Measurements from ENCODE around the gene RPRM.
"Not testable (repeated sequence)": the region's sequence is repeated elsewhere in the genome, so short reads cannot be mapped to it uniquely, and the experiment has no call there.

The RPRM gene

GRCh38 chr2:153478289-153479261 lies at the start of gene RPRM:
TSS of gene RPRM (minus strand) at chr2:153478762. CDS start at chr2:153478565, 197 bp downstream.
- peak; percentile 19 to 71 for DNase-seq

GRCh38 chr2:153519257-153519875 lies 40.8 kb upstream of the RPRM start:
- DNase-seq = peak; percentile 20 to 43

DNA sequence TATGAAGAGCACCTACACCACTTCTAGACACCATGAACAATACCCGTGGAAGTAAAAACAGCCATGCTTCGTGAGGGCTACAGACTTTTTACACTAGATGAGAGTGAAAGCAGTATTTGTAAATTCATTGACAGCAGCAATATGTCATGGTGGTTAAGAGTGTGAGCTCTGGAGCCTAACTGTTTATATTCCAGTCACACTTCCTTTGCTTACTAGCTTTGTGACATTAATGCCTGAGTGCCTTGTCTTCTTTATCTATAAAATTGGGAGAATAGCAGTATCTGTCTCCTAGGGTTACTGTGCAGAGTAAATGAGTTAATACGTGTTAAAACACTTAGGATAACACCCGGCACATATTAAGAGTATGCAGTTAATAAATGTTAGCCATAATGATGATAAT lies 33.8 kb upstream of the RPRM start:
- no peak for DNase-seq

GRCh38 chr2:153510996-153511395 lies 32.4 kb upstream of the RPRM start:
- no peak for DNase-seq

- DNase-seq = no peak
Observed at GRCh38 chr2:153509133-153509532, 30.6 kb upstream of the RPRM start.

DNA sequence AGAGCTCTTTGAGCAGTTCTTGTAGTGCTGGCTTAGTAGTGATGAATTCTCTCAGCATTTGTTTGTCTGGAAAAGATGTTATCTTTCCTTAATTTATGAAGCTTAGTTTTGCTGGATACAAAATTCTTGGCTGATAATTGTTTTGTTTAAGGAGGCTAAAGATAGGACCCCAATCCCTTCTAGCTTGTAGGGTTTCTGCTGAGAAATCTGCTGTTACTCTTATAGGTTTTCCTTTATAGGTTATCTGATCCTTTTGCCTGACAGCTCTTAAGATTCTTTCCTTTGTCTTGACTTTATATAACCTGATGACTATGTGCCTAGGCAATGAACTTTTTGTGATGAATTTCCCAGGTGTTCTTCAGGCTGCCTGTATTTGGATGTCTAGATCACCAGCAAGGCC lies 27.9 kb upstream of the RPRM start:
- not testable (repeated sequence) for DNase-seq

GRCh38 chr2:153499439-153499838 lies 20.9 kb upstream of the RPRM start:
- no peak for DNase-seq

DNA sequence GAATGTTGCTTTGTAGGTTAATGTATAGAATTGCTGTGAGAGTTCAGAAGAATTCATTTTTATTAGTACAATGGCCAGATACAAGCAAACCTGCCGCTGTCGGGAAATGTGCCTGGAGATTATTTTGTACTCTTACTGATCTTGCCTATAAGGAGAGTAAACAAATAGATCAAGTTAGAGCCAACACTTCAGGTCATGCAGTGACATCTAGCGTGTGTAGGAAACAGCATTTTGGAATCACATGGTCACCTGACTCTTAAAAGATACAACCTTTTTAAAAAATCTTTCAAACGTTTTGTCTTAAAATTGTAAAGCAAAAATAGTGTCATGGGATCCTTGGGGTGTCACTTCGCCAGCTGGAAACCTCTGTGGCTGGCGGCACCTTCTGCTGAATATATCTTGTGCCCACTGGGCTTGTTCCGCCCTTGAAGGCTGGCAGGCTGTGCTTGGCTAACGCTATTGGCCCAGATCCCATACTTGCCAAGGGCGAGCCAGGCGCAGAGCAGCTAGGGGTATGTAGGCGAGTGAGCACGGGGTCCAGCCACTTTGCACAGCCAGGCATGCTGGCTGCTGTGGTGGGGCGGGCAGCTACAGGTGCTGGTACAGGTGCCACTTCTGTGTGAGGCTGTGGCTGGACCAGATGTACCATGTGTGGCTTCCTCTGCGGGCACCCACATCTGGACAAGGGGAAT lies 19.5 kb upstream of the RPRM start:
- no peak for DNase-seq

GRCh38 chr2:153495725-153496124 lies 17.2 kb upstream of the RPRM start:
- DNase-seq = no peak

DNA sequence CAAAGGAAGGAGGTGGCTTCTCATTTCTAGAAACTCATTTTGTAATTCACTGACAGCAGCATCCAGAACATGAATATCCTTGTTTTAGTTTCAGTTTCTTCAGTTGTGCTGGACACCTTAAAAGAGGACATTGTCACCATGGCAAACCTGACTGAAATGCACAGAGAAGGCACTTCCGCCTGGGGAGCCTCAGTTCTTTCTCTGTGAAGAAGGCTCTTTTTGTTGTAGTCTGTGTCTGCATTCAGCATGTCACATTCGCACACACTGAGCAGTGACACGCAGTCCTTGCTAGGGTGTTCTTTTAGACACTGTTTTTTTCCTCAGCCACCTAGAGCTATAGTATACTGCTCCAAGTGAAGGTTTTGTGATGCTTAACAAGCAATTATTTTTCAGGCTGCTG lies 9.5 kb upstream of the RPRM start:
- DNase-seq = no peak

- no peak for DNase-seq
Observed at GRCh38 chr2:153487448-153487847, 8.9 kb upstream of the RPRM start.

- no peak for DNase-seq
Observed at GRCh38 chr2:153479573-153479972, 1.0 kb upstream of the RPRM start.

DNA sequence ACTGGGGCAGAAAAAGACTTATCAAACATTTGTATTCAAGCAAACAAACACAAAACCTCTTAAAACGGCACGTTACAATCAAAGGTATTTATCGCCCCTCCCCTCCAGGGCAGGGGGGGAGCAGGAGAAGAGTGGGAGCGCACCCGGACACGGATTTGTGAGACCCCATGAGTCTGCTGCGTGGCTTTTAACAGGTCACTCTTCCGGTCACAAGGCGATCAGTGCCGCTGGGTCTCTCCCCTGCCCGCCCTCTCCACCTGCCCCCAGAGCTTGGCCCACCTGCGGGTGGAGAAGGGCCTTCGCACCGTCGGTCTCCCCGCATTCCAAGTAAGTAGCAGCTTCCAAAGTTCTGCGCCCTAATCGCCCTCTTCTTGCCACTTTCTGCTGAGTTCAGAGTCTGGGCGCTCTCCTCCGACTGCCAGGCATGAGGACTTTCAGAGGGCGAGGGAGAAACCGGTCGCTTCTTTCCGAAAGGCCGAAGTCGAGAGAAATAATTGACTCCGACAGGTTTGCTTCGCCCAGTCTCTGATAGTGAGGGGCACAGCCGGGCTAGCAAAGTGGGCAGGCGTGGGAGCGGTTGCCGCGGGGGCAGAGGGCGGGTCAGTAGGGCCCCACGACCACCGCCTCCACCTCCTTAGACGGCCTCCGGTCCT lies 800 bp downstream of the RPRM start:
- no peak for DNase-seq

GRCh38 chr2:153476816-153477635 lies 1.5 kb downstream of the RPRM start:
- DNase-seq = no peak

DNA sequence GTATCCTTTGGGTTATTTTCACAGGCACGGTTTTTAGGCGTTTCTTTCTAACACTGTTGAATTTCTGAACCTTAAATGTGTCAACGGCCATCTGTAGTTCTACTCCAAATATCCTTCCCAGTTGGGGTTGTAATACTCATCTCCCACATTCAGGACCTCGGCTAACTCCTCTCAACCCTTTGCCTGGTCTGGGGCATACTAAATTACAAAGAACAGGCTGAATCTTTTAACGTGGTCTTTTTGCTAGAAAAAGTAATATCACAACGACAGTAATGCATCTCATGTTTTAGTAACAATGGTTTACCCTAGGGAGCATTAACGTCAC lies 2.1 kb downstream of the RPRM start:
- DNase-seq = no peak

DNA sequence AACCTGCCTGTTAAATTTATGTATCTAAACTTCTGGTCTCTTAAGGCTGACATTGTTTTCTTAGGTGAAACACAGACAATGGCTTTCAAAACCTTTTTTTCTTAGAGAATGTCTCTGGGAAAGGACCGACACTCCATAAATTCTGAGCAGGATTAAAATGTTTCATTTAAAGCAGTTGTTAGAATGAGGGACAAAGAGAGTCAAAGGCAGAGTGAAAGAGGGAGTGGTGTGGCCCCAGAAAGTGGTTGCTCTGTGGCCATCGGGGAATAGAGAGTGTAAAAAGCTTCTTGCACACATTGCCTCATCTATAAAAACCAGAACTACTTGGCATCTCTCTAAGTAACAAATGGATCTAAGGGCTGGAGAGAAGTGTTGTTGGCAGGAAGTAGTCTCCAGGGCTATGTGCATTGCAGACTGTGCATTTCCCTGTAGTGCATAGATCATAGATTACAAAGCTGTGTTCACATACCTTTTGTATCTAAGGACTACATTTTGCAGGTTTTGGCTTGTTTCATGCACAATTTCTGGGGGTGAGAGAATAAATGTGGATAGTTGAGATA lies 3.6 kb downstream of the RPRM start:
- DNase-seq = no peak

DNA sequence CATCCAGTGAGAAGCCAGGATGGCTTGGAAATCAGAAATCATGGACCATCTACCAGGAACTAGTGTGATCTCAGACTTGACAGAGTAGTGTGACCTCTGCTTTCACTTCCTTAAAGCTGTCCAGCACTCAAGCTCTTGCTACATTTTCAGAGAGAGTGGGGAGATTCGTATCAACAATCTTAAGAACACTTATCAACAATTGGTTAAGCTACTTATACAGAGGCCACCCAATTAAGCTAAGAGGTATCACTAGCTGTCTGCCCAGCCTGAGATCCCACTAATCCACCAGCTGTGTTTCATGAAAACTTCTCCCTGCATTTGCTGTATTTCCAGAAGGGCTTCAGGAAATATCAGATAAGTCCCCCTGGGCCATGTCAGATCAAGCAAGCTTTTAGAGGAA lies 4.2 kb downstream of the RPRM start:
- no peak for DNase-seq

DNA sequence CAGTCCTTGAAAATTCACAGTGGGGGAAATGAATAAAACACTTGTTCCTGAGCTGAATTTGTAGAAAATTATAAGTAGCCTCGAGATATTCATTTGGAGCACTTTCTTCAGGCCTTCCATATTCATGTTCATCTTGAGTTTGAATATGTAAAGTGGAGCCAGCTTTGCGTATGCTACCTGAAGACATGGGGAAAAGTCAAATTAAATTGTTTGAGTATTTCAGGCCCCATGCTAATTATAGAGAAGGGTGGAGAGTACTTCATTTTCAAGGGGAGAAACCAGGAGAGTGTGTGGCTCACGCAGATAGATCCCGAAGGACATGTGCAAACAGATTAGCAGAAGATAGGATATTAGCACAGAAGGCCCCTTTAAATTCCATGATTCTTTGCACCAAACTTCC lies 7.7 kb downstream of the RPRM start:
- no peak for DNase-seq

DNA sequence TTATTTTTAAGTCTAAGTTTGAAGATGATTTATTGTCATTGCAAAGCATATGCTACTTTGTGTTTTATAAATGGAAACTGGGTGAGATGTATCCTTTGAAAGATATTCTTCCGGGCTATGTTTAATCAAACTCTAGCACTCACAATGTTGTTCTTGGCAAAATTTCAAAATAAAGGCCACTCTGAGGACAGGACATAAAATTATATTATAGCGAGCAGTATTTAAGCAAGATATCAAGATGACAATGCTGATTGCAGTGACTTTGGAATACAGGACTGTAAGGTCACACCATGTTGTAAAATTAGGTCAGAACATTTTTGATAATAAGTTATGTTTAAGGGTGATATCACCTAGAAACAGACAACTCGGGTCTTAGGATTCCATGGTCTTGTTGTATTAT lies 14.2 kb downstream of the RPRM start:
- DNase-seq = no peak

DNA sequence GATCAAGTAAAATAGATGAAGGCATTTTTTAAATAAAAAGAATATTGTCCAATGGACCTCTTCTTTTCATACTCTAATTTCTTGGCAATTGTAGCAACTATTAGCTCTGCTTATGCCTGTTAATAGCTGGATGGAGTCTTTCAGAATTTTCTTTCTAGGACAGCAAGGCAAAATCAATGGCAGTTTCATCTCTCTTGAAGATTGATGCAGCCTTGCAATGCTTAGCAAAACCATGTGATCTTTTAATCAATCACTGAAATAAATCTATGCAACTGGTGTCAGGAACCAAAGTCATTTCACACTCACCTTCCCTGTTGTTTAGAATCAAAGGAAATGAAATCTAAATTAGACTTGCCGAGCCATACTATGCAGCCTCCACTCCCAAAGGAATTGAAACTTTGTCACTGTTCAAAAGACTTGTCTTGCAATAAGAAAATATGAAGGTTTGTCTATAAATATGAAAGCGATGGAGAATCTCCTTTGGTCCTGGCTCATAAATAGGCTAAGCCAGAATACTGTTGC lies 16.2 kb downstream of the RPRM start:
- no peak for DNase-seq

DNA sequence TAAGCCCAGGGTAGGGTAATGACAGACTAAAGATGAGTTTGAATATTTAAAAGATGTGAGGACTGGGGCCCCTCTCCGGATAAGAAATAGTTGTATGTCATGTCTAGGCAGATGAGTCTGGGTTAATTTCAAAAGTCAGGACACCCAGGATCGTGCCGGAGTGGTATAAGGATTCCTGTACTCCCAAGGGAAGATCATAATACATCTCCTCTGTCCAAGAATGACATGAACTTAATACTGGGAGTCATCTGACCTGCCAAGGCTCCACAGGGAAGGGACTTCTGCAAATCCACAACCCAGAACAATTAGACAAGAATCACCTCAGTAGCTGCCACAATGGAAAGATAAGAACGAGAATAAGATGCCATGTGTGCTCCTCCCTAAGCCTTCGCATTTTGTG lies 17.1 kb downstream of the RPRM start:
- no peak for DNase-seq

GRCh38 chr2:153455861-153456260 lies 22.7 kb downstream of the RPRM start:
- no peak for DNase-seq
